ENCODE results near the gene CCR4. TPM values are rescaled to one million over a fixed set of nuclear protein-coding genes. Genes with fewer than 3 reads are reported as not detected.

CCR4 gene
- under 0.01 TPM in 1 of 2 replicates, not detected in the other for total RNA-seq (ENCODE audit: low replicate concordance)

DNA sequence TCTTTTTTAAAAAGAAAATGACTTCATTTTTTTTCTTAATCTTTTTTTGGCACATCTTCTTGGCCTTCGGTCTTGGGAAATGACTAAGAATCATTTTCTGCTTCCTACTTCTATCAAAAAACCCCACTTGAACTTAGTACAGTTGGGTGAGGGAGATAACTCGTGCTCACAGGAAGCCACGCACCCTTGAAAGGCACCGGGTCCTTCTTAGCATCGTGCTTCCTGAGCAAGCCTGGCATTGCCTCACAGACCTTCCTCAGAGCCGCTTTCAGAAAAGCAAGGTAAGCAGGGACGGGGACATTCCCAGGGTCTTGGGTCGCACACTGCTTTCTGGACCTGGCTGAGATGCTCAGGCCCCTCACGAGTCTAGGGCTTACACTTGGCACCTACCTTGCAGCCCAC is at the start of gene CCR4:
TSS of gene CCR4 (plus strand) at position 235 of the 402 bp plus-strand sequence. CDS start 1,779 bp downstream, outside the sequence.

Other genes with a start within 250 kb of the CCR4 start
- gene TRIM71, start 133.6 kb upstream of the CCR4 start, total RNA-seq (ENCODE audit: low replicate concordance) = not detected in 2 replicates
- 47.9 and 65.6 TPM in 2 replicates for gene GLB1, start 145.5 kb downstream of the CCR4 start, total RNA-seq (ENCODE audit: low replicate concordance)
- gene TMPPE, start 145.5 kb downstream of the CCR4 start, total RNA-seq (ENCODE audit: low replicate concordance) = 2.7 and 4.2 TPM in 2 replicates
- gene CRTAP, start 162.4 kb downstream of the CCR4 start, total RNA-seq (ENCODE audit: low replicate concordance) = 142 and 251 TPM in 2 replicates

All from smooth muscle cell of the coronary artery (primary cell).